Measurements from ENCODE around the gene PFDN5. TPM values are rescaled to one million over a fixed set of nuclear protein-coding genes. Genes with fewer than 3 reads are reported as not detected.

PFDN5 gene
- total RNA-seq, 1 donor from 2014 or later, result 474 TPM

DNA sequence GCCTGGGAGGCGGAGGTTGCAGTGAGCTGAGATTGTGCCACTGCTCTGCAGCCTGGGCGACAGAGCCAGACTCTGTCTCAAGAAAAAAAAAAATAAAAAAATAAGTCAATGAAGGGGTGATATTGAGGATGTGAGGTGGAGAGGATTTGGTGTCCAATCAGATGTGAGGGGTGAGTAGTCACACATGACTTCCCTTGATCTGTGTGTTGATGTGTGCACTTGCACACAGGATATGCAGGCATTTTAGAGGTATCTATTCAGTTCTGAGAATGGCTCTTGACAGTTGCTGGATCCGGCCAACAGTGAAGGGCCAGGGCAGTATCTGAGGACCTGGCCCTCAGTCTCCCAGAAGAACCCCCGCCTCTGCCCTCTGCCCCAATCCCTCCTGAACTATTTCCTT, 48.6 kb downstream of the PFDN5 start:
- Histone ChIP-seq H3K27ac (no peak overlapping the region), H3K36me3 (no peaks in the 10 kb centered on the region), H3K4me1 (peaks cover 14% of the 10 kb centered on the region), H3K9me3 (no peaks in the 10 kb centered on the region), H3K27me3 (ENCODE audit: low read depth) (peaks cover 1% of the 10 kb centered on the region), H3K4me3 (no peak overlapping the region)
- DNase-seq, result no peak
- TF ChIP-seq, protein P1, sequence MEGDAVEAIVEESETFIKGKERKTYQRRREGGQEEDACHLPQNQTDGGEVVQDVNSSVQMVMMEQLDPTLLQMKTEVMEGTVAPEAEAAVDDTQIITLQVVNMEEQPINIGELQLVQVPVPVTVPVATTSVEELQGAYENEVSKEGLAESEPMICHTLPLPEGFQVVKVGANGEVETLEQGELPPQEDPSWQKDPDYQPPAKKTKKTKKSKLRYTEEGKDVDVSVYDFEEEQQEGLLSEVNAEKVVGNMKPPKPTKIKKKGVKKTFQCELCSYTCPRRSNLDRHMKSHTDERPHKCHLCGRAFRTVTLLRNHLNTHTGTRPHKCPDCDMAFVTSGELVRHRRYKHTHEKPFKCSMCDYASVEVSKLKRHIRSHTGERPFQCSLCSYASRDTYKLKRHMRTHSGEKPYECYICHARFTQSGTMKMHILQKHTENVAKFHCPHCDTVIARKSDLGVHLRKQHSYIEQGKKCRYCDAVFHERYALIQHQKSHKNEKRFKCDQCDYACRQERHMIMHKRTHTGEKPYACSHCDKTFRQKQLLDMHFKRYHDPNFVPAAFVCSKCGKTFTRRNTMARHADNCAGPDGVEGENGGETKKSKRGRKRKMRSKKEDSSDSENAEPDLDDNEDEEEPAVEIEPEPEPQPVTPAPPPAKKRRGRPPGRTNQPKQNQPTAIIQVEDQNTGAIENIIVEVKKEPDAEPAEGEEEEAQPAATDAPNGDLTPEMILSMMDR (IDR thresholded peaks at IDR 0.05), result no peak
- intact Hi-C loops (cut with DNase I), result no loop called here
- ATAC-seq, result no peak

DNA sequence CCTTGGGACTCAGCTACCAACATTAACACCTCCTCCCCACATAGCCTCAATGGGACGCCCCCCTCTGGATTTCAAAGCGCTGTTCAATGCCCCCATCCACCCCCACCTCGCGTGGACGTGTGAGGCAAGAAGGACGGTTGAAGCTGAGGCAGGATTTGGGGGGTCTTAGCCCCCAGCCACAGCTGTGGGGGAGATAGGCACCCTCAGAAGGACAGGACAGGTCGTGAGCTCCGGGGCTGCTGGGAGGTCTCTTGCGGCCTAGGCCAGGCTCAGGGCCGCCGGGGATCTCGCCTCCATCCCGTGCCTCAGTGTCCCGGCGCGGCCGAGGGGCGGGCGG, 49.1 kb downstream of the PFDN5 start:
- Histone ChIP-seq H3K4me1 (peaks cover 14% of the 10 kb centered on the region), H3K4me3 (peak overlapping the region; percentile 78), H3K36me3 (no peaks in the 10 kb centered on the region), H3K9me3 (no peaks in the 10 kb centered on the region), H3K27me3 (ENCODE audit: low read depth) (no peaks in the 10 kb centered on the region), H3K27ac (peak overlapping the region; percentile 84)
- ATAC-seq (no peak), DNase-seq (no peak)
- intact Hi-C loops (cut with DNase I), result no loop called here
- TF ChIP-seq, protein P1 (IDR thresholded peaks at IDR 0.05), result no peak

DNA sequence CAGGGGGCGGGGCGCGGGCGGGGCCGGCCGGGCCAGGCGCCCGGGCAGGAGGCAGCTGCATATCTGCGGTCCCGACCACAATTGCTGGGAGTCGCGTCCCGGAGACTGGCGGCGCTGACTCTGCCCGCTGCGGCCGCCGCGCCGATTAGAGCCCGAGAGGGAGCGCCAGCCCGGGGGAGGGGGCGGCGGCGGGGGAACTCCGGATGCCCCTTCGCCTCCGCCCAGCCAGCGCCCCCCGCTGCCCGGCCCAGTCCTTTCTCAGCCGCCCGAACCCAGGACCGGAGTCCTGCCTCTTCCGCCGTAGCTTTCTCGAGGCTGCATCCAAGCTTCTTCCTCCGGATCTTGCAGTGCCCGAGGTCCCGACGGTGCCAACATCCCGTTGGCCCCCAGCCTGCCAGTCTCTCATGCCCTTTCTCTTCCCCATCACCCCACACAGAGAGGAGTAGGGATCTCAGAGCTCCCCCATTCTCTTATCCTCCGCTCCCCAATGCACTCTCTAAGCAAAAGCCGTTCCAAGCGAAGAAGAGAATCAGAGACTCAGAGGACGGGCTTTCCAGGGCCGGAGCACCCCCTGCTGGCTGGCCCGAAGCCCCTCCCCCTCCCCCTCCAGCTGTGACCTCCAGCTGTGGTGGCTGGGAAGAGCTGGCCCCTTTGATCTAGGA, 49.6 kb downstream of the PFDN5 start:
- H3K27me3 ChIP-seq (ENCODE audit: low read depth), result no peaks in the 10 kb centered on the region
- DNase-seq (peak; percentile 75), ATAC-seq (peak; percentile 89 to 91)
- H3K9me3 ChIP-seq, result no peaks in the 10 kb centered on the region
- H3K27ac ChIP-seq, result peak overlapping the region; percentile 84
- H3K36me3 ChIP-seq, result no peaks in the 10 kb centered on the region
- TF ChIP-seq, protein P1 (IDR thresholded peaks at IDR 0.05), result peak; percentile 76
- intact Hi-C loops (cut with DNase I), result no loop called here
- peak overlapping the region; percentile 78 for H3K4me3 ChIP-seq
- peaks cover 14% of the 10 kb centered on the region for H3K4me1 ChIP-seq

DNA sequence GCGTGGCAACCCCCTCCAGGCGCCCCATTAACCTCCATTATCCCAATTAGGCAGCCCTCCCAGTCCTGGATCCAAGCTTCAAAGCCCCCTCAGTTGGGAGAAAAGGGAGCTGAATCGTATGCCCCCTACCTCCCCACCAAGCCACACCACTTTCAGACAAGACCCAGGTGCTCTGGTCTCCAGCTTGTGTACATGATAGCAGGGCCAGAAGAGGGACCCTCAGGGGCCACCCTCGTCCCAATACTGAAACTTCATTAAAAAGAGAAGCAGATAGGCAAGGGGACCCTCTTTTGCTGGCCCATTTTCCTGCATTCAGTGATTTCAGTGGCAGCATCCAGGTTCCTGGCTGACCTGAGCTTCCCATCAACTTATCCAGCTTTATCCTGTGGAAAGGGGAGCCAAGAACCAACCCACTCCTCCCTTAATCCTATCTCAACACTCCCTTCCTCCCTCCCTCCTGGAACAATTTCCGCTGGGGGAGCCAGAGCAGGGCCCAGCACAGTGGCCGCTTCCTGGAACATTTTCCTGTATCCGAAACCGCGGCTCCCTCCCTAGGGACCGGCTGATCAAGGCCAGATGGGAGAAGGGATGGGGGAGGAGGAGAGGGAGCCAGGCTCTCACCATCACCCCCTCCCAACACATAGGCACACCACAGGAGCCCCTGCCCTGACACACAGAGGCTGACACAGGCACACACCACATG, 50.3 kb downstream of the PFDN5 start:
- Histone ChIP-seq H3K27me3 (ENCODE audit: low read depth) (no peaks in the 10 kb centered on the region), H3K4me3 (peak overlapping the region; percentile 78), H3K36me3 (no peaks in the 10 kb centered on the region), H3K4me1 (peaks cover 14% of the 10 kb centered on the region), H3K9me3 (no peaks in the 10 kb centered on the region), H3K27ac (peak overlapping the region; percentile 84)
- DNase-seq (no peak), ATAC-seq (peak; percentile 5 to 34)
- TF ChIP-seq, protein P1 (IDR thresholded peaks at IDR 0.05), result no peak
- intact Hi-C loops (cut with DNase I), result no loop called here

DNA sequence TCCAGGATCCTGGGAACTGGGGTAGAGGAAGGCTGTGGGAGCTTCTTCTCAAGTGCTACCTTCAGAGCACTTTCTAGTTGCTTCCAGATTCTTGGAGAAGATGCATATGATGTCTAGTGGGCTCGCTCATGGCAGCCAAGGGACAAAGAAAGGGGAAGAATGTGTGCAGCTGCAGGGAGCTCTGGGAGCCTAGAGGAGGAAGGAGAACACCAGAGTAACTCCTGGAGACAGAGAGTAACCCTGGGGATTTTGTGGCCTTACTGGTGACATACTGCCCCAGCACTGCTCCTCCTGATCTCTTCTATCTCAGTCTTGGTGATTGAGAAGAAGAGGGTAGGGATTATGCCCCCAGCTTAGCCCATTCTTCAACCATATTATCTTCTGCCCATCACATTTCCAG, 51.1 kb downstream of the PFDN5 start:
- TF ChIP-seq, protein P1 (IDR thresholded peaks at IDR 0.05), result no peak
- ATAC-seq (no peak), DNase-seq (no peak)
- H3K4me3 ChIP-seq, result no peak overlapping the region
- intact Hi-C loops (cut with DNase I), result no loop called here
- no peaks in the 10 kb centered on the region for H3K36me3 ChIP-seq
- no peak overlapping the region for H3K27ac ChIP-seq
- H3K27me3 ChIP-seq (ENCODE audit: low read depth), result no peaks in the 10 kb centered on the region
- H3K4me1 ChIP-seq, result peaks cover 14% of the 10 kb centered on the region
- no peaks in the 10 kb centered on the region for H3K9me3 ChIP-seq
